Retinal pigment epithelial cell (primary cell): ENCODE measurements around the gene GPD2.

Source experiments
- DNase-seq: peaks from one replicate; pipeline ENCODE4 v3.0.0-alpha.2; 2010; ENCODE audit warnings: low read depth
- H3K4me3 ChIP-seq: 2 replicates; pipeline ENCODE4 v1.5.1; 2011; ENCODE audit warnings: mild to moderate bottlenecking, low read length, control low read depth, moderate library complexity
- TF ChIP-seq, protein P1 (sequence below): conservative IDR thresholded peaks from 2 replicates; pipeline ENCODE4 v1.5.1; 2011; ENCODE audit warnings: low read depth, low read length, control low read depth, inconsistent platforms

The GPD2 gene

GRCh38 chr2:156459720-156460119, 23.5 kb downstream of the GPD2 start:
- no peak for DNase-seq
- no peak overlapping the region for H3K4me3 ChIP-seq
- TF ChIP-seq, protein P1, sequence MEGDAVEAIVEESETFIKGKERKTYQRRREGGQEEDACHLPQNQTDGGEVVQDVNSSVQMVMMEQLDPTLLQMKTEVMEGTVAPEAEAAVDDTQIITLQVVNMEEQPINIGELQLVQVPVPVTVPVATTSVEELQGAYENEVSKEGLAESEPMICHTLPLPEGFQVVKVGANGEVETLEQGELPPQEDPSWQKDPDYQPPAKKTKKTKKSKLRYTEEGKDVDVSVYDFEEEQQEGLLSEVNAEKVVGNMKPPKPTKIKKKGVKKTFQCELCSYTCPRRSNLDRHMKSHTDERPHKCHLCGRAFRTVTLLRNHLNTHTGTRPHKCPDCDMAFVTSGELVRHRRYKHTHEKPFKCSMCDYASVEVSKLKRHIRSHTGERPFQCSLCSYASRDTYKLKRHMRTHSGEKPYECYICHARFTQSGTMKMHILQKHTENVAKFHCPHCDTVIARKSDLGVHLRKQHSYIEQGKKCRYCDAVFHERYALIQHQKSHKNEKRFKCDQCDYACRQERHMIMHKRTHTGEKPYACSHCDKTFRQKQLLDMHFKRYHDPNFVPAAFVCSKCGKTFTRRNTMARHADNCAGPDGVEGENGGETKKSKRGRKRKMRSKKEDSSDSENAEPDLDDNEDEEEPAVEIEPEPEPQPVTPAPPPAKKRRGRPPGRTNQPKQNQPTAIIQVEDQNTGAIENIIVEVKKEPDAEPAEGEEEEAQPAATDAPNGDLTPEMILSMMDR: no peak

DNA sequence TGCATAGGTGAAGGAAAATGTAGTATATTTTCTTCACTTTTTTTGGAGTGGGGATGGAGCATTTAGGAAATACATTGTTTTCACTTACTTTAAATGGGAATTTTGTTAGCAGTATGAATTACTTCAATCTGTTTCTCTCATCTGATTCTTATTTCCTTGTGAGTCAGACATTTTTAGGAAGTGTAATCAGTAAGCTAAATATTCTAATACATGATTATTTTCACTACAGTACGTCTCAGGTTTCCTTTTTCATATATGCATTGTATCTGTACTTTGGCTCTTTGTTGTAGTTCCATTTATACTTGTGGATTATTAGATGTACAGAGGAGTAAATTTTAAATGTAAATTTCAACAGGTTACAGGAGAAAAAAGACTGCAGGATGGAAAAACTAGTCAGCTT, 27.9 kb downstream of the GPD2 start:
- TF ChIP-seq, protein P1: no peak
- no peak for DNase-seq
- no peak overlapping the region for H3K4me3 ChIP-seq

DNA sequence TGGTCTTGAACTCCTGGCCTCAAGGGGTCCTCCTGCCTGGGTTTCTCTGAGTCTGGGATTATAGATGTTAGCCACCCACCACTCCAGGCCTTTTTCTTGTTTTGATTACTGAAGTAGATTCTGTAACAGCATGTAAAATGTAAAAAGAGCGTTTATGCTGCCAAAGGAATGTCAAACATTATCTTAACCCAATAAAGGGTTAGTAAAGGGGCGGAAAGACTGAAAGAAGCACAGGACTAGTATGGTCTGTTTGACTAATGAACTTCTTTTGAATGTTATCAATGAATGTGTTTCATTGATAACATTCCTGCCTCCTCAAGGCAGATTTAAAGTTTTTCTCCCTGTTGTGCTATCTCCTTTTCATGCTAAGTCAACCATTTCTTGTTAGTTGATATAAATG, 29.4 kb downstream of the GPD2 start:
- TF ChIP-seq, protein P1: no peak
- no peak overlapping the region for H3K4me3 ChIP-seq
- DNase-seq: no peak

DNA sequence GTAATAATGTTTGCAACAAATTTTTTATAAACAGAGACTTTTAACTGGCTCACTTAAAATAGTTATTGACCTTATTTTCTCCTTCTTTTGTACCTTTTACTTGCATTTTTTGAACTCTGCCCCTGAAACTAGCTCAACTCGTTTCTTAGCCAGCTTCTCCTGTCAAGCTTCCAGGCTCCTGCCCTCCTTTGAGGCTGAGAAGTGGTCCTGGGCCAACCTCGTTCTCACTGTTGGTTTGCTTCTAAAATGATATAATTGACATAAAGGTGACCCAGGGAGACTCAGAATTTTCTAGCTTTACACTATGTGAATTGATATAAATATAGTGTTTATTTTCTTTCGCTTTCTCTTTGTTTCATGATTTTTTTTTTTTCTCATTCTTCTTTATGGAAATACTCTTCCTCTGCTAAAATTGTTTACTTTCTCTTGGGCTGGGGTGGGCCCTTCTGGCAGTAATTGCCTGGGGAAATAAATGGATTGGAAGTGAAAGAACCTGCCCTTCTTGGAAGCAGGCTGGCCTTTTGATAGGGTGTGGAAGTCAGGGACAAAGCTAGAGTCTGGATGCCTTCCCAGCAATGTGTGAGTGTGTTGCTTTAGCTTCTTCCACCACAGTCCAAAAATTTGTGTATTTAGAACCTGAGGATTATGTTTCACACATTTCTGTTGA, 30.7 kb downstream of the GPD2 start:
- H3K4me3 ChIP-seq: no peak overlapping the region
- TF ChIP-seq, protein P1: no peak
- DNase-seq: no peak

DNA sequence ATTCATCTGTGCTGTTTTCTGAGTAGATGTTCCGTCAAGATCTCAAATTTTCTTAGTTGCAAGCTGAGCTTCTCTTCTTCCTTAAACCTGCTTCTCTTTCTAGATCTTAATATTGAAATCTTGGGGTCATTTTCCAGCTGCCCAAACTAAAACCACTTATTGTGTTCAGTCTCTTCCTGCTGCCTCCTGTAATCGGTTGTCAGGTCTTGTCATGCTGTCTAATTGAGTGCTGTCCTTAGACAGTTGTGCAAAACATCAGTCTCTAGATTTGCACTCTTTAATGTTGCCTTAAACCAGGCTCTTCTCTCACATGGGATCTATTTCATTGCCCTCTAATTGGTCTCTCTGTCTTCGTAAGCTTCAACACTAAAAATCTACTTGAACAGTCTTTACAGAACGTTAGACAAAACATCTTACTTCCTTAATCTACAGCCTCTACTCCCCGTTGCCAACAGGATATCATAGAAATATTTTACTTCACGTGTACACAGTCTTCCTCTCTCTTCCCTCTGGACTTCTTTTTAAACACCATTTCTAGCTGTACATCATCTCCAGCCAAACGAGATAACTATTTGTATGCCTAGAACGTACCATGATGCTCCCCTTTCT, 34.9 kb downstream of the GPD2 start:
- no peak for DNase-seq
- TF ChIP-seq, protein P1: no peak
- H3K4me3 ChIP-seq: no peak overlapping the region

DNA sequence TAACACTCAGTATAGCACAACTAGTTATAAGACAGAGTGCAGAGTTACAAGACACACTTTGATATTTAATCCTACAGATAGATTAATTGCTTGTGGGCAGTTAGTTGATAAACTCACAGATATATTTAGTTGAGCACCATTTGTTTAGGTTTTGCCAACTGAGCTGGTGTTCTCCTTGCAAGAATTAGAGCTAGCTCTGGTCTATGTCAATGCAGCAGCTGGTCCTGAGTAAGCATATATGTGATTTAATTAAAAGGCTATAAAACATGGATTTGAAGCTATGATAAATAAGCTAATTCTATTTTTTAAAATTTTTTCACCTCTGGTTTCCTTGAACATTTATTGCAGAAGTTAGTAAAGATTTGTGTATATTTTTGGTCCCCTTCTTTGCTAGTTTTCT, 35.6 kb downstream of the GPD2 start:
- TF ChIP-seq, protein P1: no peak
- no peak overlapping the region for H3K4me3 ChIP-seq
- DNase-seq: no peak

GRCh38 chr2:156472686-156473085, 36.5 kb downstream of the GPD2 start:
- no peak for DNase-seq
- H3K4me3 ChIP-seq: no peak overlapping the region
- TF ChIP-seq, protein P1: no peak
